ENCODE measurements around the gene MYO5A. TPM values are rescaled to one million over a fixed set of nuclear protein-coding genes. Genes with fewer than 3 reads are reported as not detected.

MYO5A gene
- polyA plus RNA-seq, 3 donors = 6.9 to 33.5 (median 16.6) TPM

- peak overlapping the region in 1 of 7 donors; percentile 35 for H3K27ac Mint-ChIP-seq
- WGBS (ENCODE audit: insufficient coverage) = 88% methylated on average over 5 of the region's 8 CpGs
- no peak overlapping the region for H3K4me3 Mint-ChIP-seq
- H3K4me1 ChIP-seq (ENCODE audit: control insufficient read depth in 1 of 2, insufficient read depth in 2 of 2, low read length in 2 of 2) = no peaks in the 10 kb centered on the region
- DNase-seq = no peak
- intact Hi-C loops (cut with micrococcal nuclease) = no loop called here
- H4K20me1 ChIP-seq (ENCODE audit: insufficient read depth, low read length) = peaks cover 7% of the 10 kb centered on the region
- peaks cover 0 to 6% (median 0%) of the 10 kb centered on the region in 7 donors for H3K9me3 Mint-ChIP-seq
- peaks cover 19% of the 10 kb centered on the region for H3K4me1 Mint-ChIP-seq
- H3K79me2 ChIP-seq (ENCODE audit: insufficient read depth, low read length) = no peaks in the 10 kb centered on the region
- no peaks in the 10 kb centered on the region for H3K27me3 Mint-ChIP-seq (ENCODE audit: low read depth in 3 of 3)
- H3K9me3 ChIP-seq (replicated peaks in 1 of 2; ENCODE audit: control insufficient read depth in 1 of 2, insufficient read depth in 1 of 2, low read length in 2 of 2) = no peaks in the 10 kb centered on the region
- H3K9ac ChIP-seq (ENCODE audit: insufficient read depth, low read length, poor library complexity, severe bottlenecking) = no peak overlapping the region
- H3K36me3 ChIP-seq (replicated peaks in 1 of 2; ENCODE audit: control insufficient read depth in 1 of 2, insufficient read depth in 2 of 2, low read length in 2 of 2) = peaks cover 45 to 63% of the 10 kb centered on the region in 2 donors
- peaks cover 59 to 66% of the 10 kb centered on the region in 2 donors for H3K36me3 Mint-ChIP-seq
- H3K4me2 ChIP-seq (replicated peaks; ENCODE audit: extremely low read depth, low read length, poor library complexity, severe bottlenecking) = no peak overlapping the region
- H2AFZ ChIP-seq (ENCODE audit: insufficient read depth, low read depth, low read length, poor library complexity, severe bottlenecking) = no peak overlapping the region
- no peak overlapping the region for H3K27ac ChIP-seq (ENCODE audit: low read depth in 1 of 2, low read length in 2 of 2)
- H3K27me3 ChIP-seq (ENCODE audit: control insufficient read depth in 2 of 2, insufficient read depth in 2 of 2, low read length in 2 of 2) = no peaks in the 10 kb centered on the region
- H3K4me3 ChIP-seq (replicated peaks in 1 of 3; ENCODE audit: low read depth in 2 of 3, low read length in 3 of 3) = no peak overlapping the region
- TF ChIP-seq CTCF (IDR thresholded peaks at IDR 0.05) = no peak
Observed at GRCh38 chr15:52308446-52309153, 220.1 kb downstream of the MYO5A start.

- DNase-seq = no peak
- H3K36me3 Mint-ChIP-seq = peaks cover 52 to 60% of the 10 kb centered on the region in 2 donors
- Histone ChIP-seq H3K36me3 (replicated peaks in 1 of 2; ENCODE audit: control insufficient read depth in 1 of 2, insufficient read depth in 2 of 2, low read length in 2 of 2) (peaks cover 37 to 55% of the 10 kb centered on the region in 2 donors), H3K27me3 (ENCODE audit: control insufficient read depth in 2 of 2, insufficient read depth in 2 of 2, low read length in 2 of 2) (no peaks in the 10 kb centered on the region), H3K4me2 (replicated peaks; ENCODE audit: extremely low read depth, low read length, poor library complexity, severe bottlenecking) (no peak overlapping the region), H3K9ac (ENCODE audit: insufficient read depth, low read length, poor library complexity, severe bottlenecking) (no peak overlapping the region), H4K20me1 (ENCODE audit: insufficient read depth, low read length) (peaks cover 7% of the 10 kb centered on the region), H3K4me1 (ENCODE audit: control insufficient read depth in 1 of 2, insufficient read depth in 2 of 2, low read length in 2 of 2) (no peaks in the 10 kb centered on the region), H3K9me3 (replicated peaks in 1 of 2; ENCODE audit: control insufficient read depth in 1 of 2, insufficient read depth in 1 of 2, low read length in 2 of 2) (no peaks in the 10 kb centered on the region), H2AFZ (ENCODE audit: insufficient read depth, low read depth, low read length, poor library complexity, severe bottlenecking) (no peak overlapping the region), H3K79me2 (ENCODE audit: insufficient read depth, low read length) (no peaks in the 10 kb centered on the region), H3K4me3 (replicated peaks in 1 of 3; ENCODE audit: low read depth in 2 of 3, low read length in 3 of 3) (no peak overlapping the region), H3K27ac (ENCODE audit: low read depth in 1 of 2, low read length in 2 of 2) (no peak overlapping the region)
- H3K27me3 Mint-ChIP-seq (ENCODE audit: low read depth in 3 of 3) = no peaks in the 10 kb centered on the region
- H3K4me1 Mint-ChIP-seq = peaks cover 22% of the 10 kb centered on the region
- WGBS (ENCODE audit: insufficient coverage) = no CpG with 5 or more reads among the region's 4 CpGs
- no peak overlapping the region for H3K27ac Mint-ChIP-seq
- TF ChIP-seq CTCF (IDR thresholded peaks at IDR 0.05) = no peak
- H3K4me3 Mint-ChIP-seq = no peak overlapping the region
- peaks cover 0 to 6% (median 0%) of the 10 kb centered on the region in 7 donors for H3K9me3 Mint-ChIP-seq
- intact Hi-C loops (cut with micrococcal nuclease) = no loop called here
Observed at GRCh38 chr15:52307847-52308246, 220.8 kb downstream of the MYO5A start.
